ENCODE measurements around the gene GJC2. TPM values are rescaled to one million over a fixed set of nuclear protein-coding genes. Genes with fewer than 3 reads are reported as not detected.
A peak's percentile ranks its signal among the peaks of the same experiment; 100 is the strongest.

Gene GJC2
- polyA plus RNA-seq, 3 donors, result 0.15 TPM; not detected in 2

DNA sequence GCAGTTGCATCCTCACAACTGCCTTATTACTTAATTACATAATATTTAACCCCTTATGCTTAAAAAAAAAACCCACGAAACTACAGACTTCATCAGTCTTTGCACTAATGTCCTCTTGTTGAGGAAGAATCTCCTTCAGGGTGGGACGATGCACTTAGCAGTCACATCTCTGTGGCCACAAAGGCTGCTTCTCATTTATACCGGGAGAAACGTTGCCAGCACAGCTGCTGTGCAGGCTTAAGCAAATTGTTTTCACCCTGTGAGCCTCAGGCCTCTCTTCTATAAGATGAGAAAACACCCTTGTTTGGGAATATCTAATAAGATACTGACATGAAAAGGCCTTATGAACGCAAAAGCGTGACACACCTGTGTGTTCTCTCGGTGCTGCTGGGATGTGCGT lies 55.2 kb downstream of the GJC2 start:
- Histone ChIP-seq H3K4me2 (replicated peaks; ENCODE audit: extremely low read depth, low read length, poor library complexity, severe bottlenecking) (no peak overlapping the region), H3K36me3 (replicated peaks in 1 of 2; ENCODE audit: control insufficient read depth in 1 of 2, insufficient read depth in 2 of 2, low read length in 2 of 2) (no peaks in the 10 kb centered on the region), H3K27me3 (ENCODE audit: control insufficient read depth in 2 of 2, insufficient read depth in 2 of 2, low read length in 2 of 2) (no peaks in the 10 kb centered on the region), H4K20me1 (ENCODE audit: insufficient read depth, low read length) (no peaks in the 10 kb centered on the region), H3K79me2 (ENCODE audit: insufficient read depth, low read length) (no peaks in the 10 kb centered on the region), H3K9me3 (replicated peaks in 1 of 2; ENCODE audit: control insufficient read depth in 1 of 2, insufficient read depth in 1 of 2, low read length in 2 of 2) (peaks cover 6 to 12% of the 10 kb centered on the region in 2 donors), H3K4me1 (ENCODE audit: control insufficient read depth in 1 of 2, insufficient read depth in 2 of 2, low read length in 2 of 2) (no peaks in the 10 kb centered on the region), H2AFZ (ENCODE audit: insufficient read depth, low read depth, low read length, poor library complexity, severe bottlenecking) (no peak overlapping the region), H3K27ac (ENCODE audit: low read depth in 1 of 2, low read length in 2 of 2) (no peak overlapping the region), H3K9ac (ENCODE audit: insufficient read depth, low read length, poor library complexity, severe bottlenecking) (no peak overlapping the region), H3K4me3 (replicated peaks in 1 of 3; ENCODE audit: low read depth in 2 of 3, low read length in 3 of 3) (no peak overlapping the region)
- TF ChIP-seq, protein P1, sequence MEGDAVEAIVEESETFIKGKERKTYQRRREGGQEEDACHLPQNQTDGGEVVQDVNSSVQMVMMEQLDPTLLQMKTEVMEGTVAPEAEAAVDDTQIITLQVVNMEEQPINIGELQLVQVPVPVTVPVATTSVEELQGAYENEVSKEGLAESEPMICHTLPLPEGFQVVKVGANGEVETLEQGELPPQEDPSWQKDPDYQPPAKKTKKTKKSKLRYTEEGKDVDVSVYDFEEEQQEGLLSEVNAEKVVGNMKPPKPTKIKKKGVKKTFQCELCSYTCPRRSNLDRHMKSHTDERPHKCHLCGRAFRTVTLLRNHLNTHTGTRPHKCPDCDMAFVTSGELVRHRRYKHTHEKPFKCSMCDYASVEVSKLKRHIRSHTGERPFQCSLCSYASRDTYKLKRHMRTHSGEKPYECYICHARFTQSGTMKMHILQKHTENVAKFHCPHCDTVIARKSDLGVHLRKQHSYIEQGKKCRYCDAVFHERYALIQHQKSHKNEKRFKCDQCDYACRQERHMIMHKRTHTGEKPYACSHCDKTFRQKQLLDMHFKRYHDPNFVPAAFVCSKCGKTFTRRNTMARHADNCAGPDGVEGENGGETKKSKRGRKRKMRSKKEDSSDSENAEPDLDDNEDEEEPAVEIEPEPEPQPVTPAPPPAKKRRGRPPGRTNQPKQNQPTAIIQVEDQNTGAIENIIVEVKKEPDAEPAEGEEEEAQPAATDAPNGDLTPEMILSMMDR (IDR thresholded peaks at IDR 0.05), result no peak
- Mint-ChIP-seq H3K27me3 (ENCODE audit: low read depth in 3 of 3) (peaks cover 0 to 8% (median 3%) of the 10 kb centered on the region in 3 donors), H3K27ac (no peak overlapping the region), H3K4me3 (no peak overlapping the region), H3K4me1 (no peaks in the 10 kb centered on the region), H3K36me3 (peaks cover 0 to 3% of the 10 kb centered on the region in 2 donors), H3K9me3 (peaks cover 4 to 12% (median 9%) of the 10 kb centered on the region in 7 donors)
- intact Hi-C loops (cut with micrococcal nuclease), result no loop called here
- no peak for DNase-seq
- 20% methylated on average over 1 of the region's 8 CpGs for WGBS (ENCODE audit: insufficient coverage)

DNA sequence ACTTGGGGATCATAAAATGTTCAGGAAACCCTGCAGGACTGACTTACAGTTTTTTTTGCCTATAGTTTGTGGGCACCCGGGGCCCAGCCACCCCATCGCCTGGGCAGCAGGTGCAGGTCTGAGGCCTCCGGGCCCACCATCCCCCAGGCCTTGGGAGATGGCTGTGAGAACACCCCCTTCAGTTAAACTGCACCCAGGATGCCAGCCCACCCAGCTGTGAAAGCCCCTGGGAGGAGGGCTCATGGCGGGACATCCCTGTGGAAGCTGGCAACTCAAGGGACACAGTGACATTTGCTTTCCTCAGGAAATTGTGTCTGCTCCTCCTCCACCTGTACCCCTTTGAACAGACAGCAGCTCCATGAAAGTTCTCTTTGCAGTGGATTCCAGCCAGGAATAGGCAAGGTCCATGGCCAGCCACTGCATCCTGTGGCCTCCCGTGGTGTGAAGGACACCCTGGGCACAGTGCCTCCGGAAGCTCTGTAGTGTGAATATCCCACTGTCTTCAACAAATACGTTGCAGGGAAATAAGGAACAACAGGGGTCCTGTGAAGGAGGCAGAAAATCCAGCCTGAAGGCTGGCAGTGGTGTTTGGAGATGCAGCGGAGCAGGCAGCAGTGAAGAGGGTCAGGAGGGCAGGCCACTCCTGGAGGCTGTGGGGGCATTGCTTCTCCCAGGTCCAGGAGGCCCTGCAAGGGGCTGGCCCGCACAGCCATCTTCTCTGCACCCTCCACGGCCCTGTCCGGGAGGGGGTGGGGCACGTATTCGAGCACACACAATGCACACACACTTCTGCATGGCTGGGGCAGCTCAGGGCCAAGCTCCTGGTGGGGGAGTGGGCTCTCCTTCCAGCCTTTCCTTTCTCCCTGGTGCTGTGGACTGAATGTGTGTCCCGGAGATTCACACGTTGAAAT lies 56.1 kb downstream of the GJC2 start:
- Histone ChIP-seq H3K4me1 (ENCODE audit: control insufficient read depth in 1 of 2, insufficient read depth in 2 of 2, low read length in 2 of 2) (no peaks in the 10 kb centered on the region), H4K20me1 (ENCODE audit: insufficient read depth, low read length) (no peaks in the 10 kb centered on the region), H3K27me3 (ENCODE audit: control insufficient read depth in 2 of 2, insufficient read depth in 2 of 2, low read length in 2 of 2) (no peaks in the 10 kb centered on the region), H3K9me3 (replicated peaks in 1 of 2; ENCODE audit: control insufficient read depth in 1 of 2, insufficient read depth in 1 of 2, low read length in 2 of 2) (peaks cover 0 to 4% of the 10 kb centered on the region in 2 donors), H3K27ac (ENCODE audit: low read depth in 1 of 2, low read length in 2 of 2) (no peak overlapping the region), H3K36me3 (replicated peaks in 1 of 2; ENCODE audit: control insufficient read depth in 1 of 2, insufficient read depth in 2 of 2, low read length in 2 of 2) (no peaks in the 10 kb centered on the region), H3K9ac (ENCODE audit: insufficient read depth, low read length, poor library complexity, severe bottlenecking) (no peak overlapping the region), H3K79me2 (ENCODE audit: insufficient read depth, low read length) (no peaks in the 10 kb centered on the region), H3K4me2 (replicated peaks; ENCODE audit: extremely low read depth, low read length, poor library complexity, severe bottlenecking) (no peak overlapping the region), H3K4me3 (replicated peaks in 1 of 3; ENCODE audit: low read depth in 2 of 3, low read length in 3 of 3) (no peak overlapping the region), H2AFZ (ENCODE audit: insufficient read depth, low read depth, low read length, poor library complexity, severe bottlenecking) (no peak overlapping the region)
- H3K4me3 Mint-ChIP-seq, result peak overlapping the region in 1 of 2 donors; percentile 49
- H3K36me3 Mint-ChIP-seq, result no peaks in the 10 kb centered on the region
- 8% methylated on average over 2 of the region's 15 CpGs for WGBS (ENCODE audit: insufficient coverage)
- peaks cover 2 to 8% (median 3%) of the 10 kb centered on the region in 3 donors for H3K27me3 Mint-ChIP-seq (ENCODE audit: low read depth in 3 of 3)
- no peak overlapping the region for H3K27ac Mint-ChIP-seq
- DNase-seq, result no peak
- H3K4me1 Mint-ChIP-seq, result no peaks in the 10 kb centered on the region
- H3K9me3 Mint-ChIP-seq, result peaks cover 0 to 5% (median 2%) of the 10 kb centered on the region in 7 donors
- TF ChIP-seq, protein P1 (IDR thresholded peaks at IDR 0.05), result no peak
- intact Hi-C loops (cut with micrococcal nuclease), result no loop called here

Measured in CD14-positive monocyte (primary cell).